Measurements from ENCODE around the gene RELN.

- TF ChIP-seq PAX5 (IDR thresholded peaks at IDR 0.05; ENCODE audit: insufficient read depth, low read length, severe bottlenecking) = no peak
- TF ChIP-seq POLR2AphosphoS5 (IDR thresholded peaks at IDR 0.05; ENCODE audit: low read depth, low read length) = no peak
- TF ChIP-seq POLR2A (IDR thresholded peaks at IDR 0.05; ENCODE audit: low read depth, low read length) = no peak
- TF ChIP-seq SPI1 (IDR thresholded peaks at IDR 0.05; ENCODE audit: low read depth, low read length) = no peak
- TF ChIP-seq POU2F2 (IDR thresholded peaks at IDR 0.05; ENCODE audit: low read depth, low read length) = no peak
- TF ChIP-seq TAF1 (IDR thresholded peaks at IDR 0.05; ENCODE audit: low read depth, low read length) = no peak
Measured at GRCh38 chr7:103571586-103571985, 417.9 kb downstream of the RELN start.
